Thyroid gland (tissue), 4 donors: ENCODE data around the gene TM2D3. TPM values are rescaled to one million over a fixed set of nuclear protein-coding genes. Genes with fewer than 3 reads are reported as not detected.

Experiments used
- DNase-seq, 2 donors: peaks; one replicate each; pipeline ENCODE4 v3.0.0-alpha.2; 2019
- H3K27ac ChIP-seq, 3 donors: fragments of 200-600 bp; sonication (generic); 1 replicate in 2 of 3; 2 replicates in 1 of 3; pipeline ENCODE4 v1.5.1; 2016 to 2019; ENCODE audit warnings: mild to moderate bottlenecking in 1 of 3, moderate library complexity in 1 of 3
- H3K27me3 ChIP-seq: fragments of 200-600 bp; sonication (generic); one replicate; pipeline ENCODE4 v1.5.1; 2019
- H3K36me3 ChIP-seq, 2 donors: fragments of 200-600 bp; sonication (generic); one replicate each; pipeline ENCODE4 v1.5.1; 2016 to 2019
- H3K4me1 ChIP-seq, 2 donors: fragments of 200-600 bp; sonication (generic); one replicate each; pipeline ENCODE4 v1.5.1; 2017 to 2019
- H3K4me3 ChIP-seq, 3 donors: fragments of 200-600 bp; sonication (generic); replicated peaks in 1 of 3; 1 replicate in 2 of 3; 2 replicates in 1 of 3; pipeline ENCODE4 v1.5.1; 2016; ENCODE audit warnings: mild to moderate bottlenecking in 1 of 3
- H3K9me3 ChIP-seq: fragments of 200-600 bp; sonication (generic); one replicate; pipeline ENCODE4 v1.5.1; 2017
- POLR2A ChIP-seq, 2 donors: fragments of 450-650 bp; IDR thresholded peaks; one replicate each; pipeline ENCODE4 v1.6.1; 2017; ENCODE audit warnings: antibody characterized with exemption in 2 of 2, mild to moderate bottlenecking in 2 of 2, moderate library complexity in 1 of 2
- WGBS, 2 donors: methylation state at CpG; one replicate each; pipeline ENCODE4 v1.1.5; 2017; 5-methylcytosine and 5-hydroxymethylcytosine counted together
- intact Hi-C: fragments of 100-400 bp; cut with DNase I; formaldehyde crosslinking; loops from one replicate; pipeline ENCODE4 v1.15.1; 2023
- total RNA-seq, 4 donors: library from RNA; depleted of rRNA; stranded (reverse); fragments of >200 nt; gene quantifications; one replicate each; pipeline ENCODE4 v1.2.3, GENCODE V29; 2016
- TF ChIP-seq, protein P1 (sequence below), 6 experiments: fragments of 200-600 bp in 3 of 6; fragments of 450-650 bp in 3 of 6; sonication (generic) in 3 of 6; IDR thresholded peaks; one replicate each; pipeline ENCODE4 v1.5.1; 2016 to 2019; ENCODE audit warnings: antibody characterized with exemption in 6 of 6, mild to moderate bottlenecking in 2 of 6, inconsistent platforms in 1 of 6, moderate library complexity in 1 of 6

The TM2D3 gene
- total RNA-seq, 4 donors from 2014 or later = 54.8 to 92.5 (median 71.5) TPM

DNA sequence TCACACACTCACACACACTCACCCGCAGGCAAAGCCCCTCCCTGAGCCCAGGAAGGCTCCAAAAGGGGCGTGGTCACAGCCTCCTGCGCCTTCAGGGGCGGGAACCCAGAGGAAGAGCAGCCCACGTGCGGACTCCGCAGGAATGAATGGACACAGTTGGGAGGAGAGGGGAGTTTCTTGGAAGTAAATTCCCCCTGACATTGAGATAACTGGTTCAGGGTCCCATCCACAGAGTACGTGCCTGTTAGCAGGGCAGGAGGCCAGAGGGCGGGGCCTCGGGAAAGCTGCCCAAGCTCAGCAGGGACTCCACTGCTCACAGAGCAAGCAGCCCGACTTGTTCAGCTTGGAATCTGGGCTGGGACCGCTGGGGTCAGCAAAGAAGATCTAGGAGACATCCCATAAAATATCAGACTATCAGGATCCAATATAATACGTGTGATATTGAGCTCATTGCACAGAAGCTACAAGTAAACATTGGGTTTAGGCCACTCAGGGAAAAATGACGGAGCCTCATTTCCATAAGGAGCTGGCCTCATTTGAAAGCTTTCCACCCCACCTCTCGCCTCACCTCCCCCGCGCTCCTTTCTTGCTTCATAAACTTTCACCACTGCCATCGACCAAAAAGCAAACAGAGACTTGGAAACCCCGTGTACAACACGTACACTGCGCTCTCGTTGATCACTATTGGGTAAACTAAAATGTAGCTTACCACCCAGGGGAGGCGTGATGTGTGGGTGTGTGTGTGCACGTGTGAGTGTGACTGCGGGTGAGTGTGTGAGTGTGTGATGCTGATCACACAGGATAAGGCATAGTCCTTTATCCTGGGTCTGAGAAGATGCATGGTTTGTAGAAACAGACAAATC is 36.0 kb downstream of the TM2D3 start:
- Histone ChIP-seq H3K4me3 (no peak overlapping the region), H3K27me3 (no peaks in the 10 kb centered on the region), H3K36me3 (no peaks in the 10 kb centered on the region), H3K9me3 (no peaks in the 10 kb centered on the region), H3K27ac (no peak overlapping the region), H3K4me1 (peaks cover 14 to 20% of the 10 kb centered on the region in 2 donors)
- TF ChIP-seq POLR2A (IDR thresholded peaks at IDR 0.05) = no peak
- TF ChIP-seq, protein P1, sequence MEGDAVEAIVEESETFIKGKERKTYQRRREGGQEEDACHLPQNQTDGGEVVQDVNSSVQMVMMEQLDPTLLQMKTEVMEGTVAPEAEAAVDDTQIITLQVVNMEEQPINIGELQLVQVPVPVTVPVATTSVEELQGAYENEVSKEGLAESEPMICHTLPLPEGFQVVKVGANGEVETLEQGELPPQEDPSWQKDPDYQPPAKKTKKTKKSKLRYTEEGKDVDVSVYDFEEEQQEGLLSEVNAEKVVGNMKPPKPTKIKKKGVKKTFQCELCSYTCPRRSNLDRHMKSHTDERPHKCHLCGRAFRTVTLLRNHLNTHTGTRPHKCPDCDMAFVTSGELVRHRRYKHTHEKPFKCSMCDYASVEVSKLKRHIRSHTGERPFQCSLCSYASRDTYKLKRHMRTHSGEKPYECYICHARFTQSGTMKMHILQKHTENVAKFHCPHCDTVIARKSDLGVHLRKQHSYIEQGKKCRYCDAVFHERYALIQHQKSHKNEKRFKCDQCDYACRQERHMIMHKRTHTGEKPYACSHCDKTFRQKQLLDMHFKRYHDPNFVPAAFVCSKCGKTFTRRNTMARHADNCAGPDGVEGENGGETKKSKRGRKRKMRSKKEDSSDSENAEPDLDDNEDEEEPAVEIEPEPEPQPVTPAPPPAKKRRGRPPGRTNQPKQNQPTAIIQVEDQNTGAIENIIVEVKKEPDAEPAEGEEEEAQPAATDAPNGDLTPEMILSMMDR (IDR thresholded peaks at IDR 0.05) = no peak
- intact Hi-C loops = no loop called here
- WGBS, 2 donors = 28 to 41% methylated on average over 19 to 25 of the region's 25 CpGs
- DNase-seq = peak; percentile 76 to 78

DNA sequence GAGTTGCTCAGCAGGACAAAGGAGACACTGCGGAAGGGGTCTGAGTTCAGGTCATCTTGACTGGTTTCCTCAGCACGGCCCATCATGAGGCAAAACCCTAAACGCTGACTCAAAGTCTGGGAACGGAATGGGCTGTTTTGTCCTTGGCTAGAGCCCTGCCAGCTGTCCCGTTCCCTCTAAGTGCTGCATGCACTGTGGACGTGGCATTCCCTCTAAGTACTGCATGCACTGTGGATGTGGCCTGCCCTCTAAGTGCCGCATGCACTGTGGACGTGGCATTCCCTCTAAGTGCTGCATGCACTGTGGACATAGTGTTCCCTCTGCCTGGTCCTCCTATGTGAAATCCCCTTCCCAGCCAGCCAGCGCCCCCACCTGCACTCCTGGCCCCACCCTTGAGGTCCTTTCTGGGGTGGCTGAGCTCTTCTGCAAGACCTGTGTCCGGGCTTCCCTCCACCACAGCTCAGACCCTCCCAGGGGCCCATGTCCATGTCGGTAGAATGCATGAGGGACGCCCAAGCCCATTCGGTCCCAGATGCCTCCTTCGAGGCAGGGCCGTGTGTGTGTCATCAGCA is 36.7 kb downstream of the TM2D3 start:
- TF ChIP-seq, protein P1 (IDR thresholded peaks at IDR 0.05) = no peak
- TF ChIP-seq POLR2A (IDR thresholded peaks at IDR 0.05) = no peak
- H3K4me3 ChIP-seq = no peak overlapping the region
- H3K4me1 ChIP-seq = peaks cover 14 to 20% of the 10 kb centered on the region in 2 donors
- DNase-seq = no peak
- intact Hi-C loops = no loop called here
- 64 to 92% methylated on average over 4 to 15 of the region's 15 CpGs for WGBS, 2 donors
- H3K36me3 ChIP-seq = no peaks in the 10 kb centered on the region
- no peak overlapping the region for H3K27ac ChIP-seq
- no peaks in the 10 kb centered on the region for H3K27me3 ChIP-seq
- no peaks in the 10 kb centered on the region for H3K9me3 ChIP-seq

DNA sequence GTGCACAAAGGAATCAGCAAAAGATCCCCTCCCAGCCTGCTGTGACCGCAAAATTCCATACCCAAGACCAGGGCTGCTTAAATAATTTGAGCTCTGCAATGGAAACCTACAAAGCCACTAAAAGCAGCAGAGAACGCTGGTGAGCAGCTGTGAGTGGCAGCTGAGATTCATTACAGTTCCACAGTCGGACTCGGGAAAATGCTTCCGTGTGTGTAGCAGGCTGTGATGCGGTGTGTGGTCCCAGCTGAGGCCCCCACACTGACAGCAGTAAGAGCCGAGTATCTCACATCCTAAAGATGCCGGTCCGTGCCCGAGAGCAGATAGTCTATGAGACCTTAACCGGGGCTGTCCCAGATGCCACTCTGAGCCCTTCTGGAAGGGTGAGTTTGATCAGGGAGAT is 37.4 kb downstream of the TM2D3 start:
- peaks cover 14 to 20% of the 10 kb centered on the region in 2 donors for H3K4me1 ChIP-seq
- 93 to 95% methylated on average over 11 of the region's 11 CpGs for WGBS, 2 donors
- no peaks in the 10 kb centered on the region for H3K36me3 ChIP-seq
- intact Hi-C loops = no loop called here
- H3K27ac ChIP-seq = no peak overlapping the region
- H3K27me3 ChIP-seq = no peaks in the 10 kb centered on the region
- DNase-seq = no peak
- no peaks in the 10 kb centered on the region for H3K9me3 ChIP-seq
- no peak overlapping the region for H3K4me3 ChIP-seq
- TF ChIP-seq POLR2A (IDR thresholded peaks at IDR 0.05) = no peak
- TF ChIP-seq, protein P1 (IDR thresholded peaks at IDR 0.05) = no peak

DNA sequence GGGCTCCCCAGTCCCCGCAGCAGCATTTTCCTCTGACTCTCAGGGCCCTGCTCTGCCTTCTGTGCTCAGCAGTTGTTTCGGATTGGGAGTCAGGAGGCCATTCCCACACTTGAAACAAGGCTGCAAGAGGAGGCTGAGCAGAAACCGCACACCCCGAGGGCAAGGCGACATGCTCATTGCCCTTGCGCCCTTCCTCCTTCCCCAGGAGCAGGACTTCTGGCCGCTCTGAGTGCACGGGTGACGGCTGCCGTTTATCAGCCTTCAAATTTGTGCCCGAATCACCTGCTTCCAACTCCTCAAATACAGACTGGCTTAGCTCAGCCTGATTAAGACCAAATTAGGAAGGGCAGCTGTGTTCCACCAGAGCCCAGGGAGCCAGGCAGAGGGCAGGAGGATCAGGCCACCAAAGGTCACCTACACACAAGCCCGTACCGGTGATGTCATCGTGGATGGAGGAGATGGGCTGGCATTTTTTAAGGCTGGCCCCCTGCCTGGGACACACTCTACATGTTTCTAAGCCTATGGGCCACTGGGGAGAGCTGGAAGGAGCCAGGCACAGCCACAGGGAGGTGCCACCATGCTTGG is 38.1 kb downstream of the TM2D3 start:
- no peak for DNase-seq
- no peaks in the 10 kb centered on the region for H3K9me3 ChIP-seq
- no peaks in the 10 kb centered on the region for H3K36me3 ChIP-seq
- no peak overlapping the region for H3K4me3 ChIP-seq
- 86 to 87% methylated on average over 14 of the region's 14 CpGs for WGBS, 2 donors
- intact Hi-C loops = no loop called here
- no peaks in the 10 kb centered on the region for H3K27me3 ChIP-seq
- TF ChIP-seq, protein P1 (IDR thresholded peaks at IDR 0.05) = no peak
- no peak for TF ChIP-seq POLR2A (IDR thresholded peaks at IDR 0.05)
- H3K4me1 ChIP-seq = peaks cover 14 to 20% of the 10 kb centered on the region in 2 donors
- no peak overlapping the region for H3K27ac ChIP-seq
